AG04450 (cell line): ENCODE results near the gene FBXL7. TPM values are rescaled to one million over a fixed set of nuclear protein-coding genes. Genes with fewer than 3 reads are reported as not detected.

ENCODE experiments used
- CTCF ChIA-PET: fragments of 300-600, 350-600 bp; formaldehyde crosslinking; extraction: SDS; loops from one replicate; lab custom pipeline; 2022; ENCODE audit warnings: antibody characterized with exemption, inconsistent platforms; lab: Charles Lee
- POLR2A ChIA-PET: fragments of 350-600 bp; formaldehyde crosslinking; extraction: SDS; loops from one replicate; lab custom pipeline; 2021; ENCODE audit warnings: antibody characterized with exemption, inconsistent platforms; lab: Yijun Ruan, JAX
- DNase-seq: peaks from one replicate; pipeline ENCODE4 v3.0.0-alpha.2; 2011; ENCODE audit warnings: low read depth, low spot score
- H3K27ac ChIP-seq: one replicate; pipeline ENCODE4 v1.5.1; 2012; ENCODE audit warnings: low read depth, low read length, control low read depth
- H3K27me3 ChIP-seq: one replicate; pipeline ENCODE4 v1.6.0; 2012; ENCODE audit warnings: low read length; ENCODE audit not compliant: control insufficient read depth, insufficient read depth
- H3K4me3 ChIP-seq: 2 replicates; pipeline ENCODE4 v1.5.1; 2011; ENCODE audit warnings: mild to moderate bottlenecking, low read depth, low read length, control low read depth
- H3K9me3 ChIP-seq: 2 replicates; pipeline ENCODE4 v1.5.1; 2012; ENCODE audit warnings: low read length; ENCODE audit not compliant: control insufficient read depth, insufficient read depth
- polyA plus RNA-seq: library from polyadenylated mRNA; depleted of rRNA; stranded (reverse); fragments of >200 nt; gene quantifications from 2 replicates; pipeline ENCODE4 v1.2.3, GENCODE V29; 2011
- TF ChIP-seq, protein P1 (sequence below): IDR thresholded peaks from 2 replicates; pipeline ENCODE4 v1.5.1; 2011; ENCODE audit warnings: low read depth, low read length, control low read depth, inconsistent platforms

The FBXL7 gene
- polyA plus RNA-seq, 1 experiment, result 10.4 TPM

DNA sequence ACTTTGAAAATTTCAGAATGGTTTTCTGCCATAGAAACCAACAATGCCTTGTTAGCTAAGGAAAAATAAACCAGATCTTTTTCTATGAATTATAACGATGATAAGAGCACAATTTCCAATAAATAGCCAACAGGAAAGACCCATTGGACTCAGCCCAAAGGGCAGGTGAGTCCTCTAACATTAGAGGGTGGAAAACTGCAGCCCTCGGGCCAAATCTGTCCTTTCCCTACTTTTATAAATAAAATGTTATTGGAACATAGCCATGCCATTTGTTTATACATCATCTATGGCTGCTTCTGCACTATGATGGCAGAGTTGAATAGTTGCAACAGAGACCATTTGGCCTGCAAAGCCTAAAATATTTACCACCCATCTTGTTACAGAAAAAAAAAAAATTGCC, 296.1 kb downstream of the FBXL7 start:
- no peak overlapping the region for H3K4me3 ChIP-seq
- H3K9me3 ChIP-seq, result no peaks in the 10 kb centered on the region
- CTCF ChIA-PET, result interaction anchor here (1.0 to 2.4 kb wide), 4 partner anchors 19 to 199 kb away, joined by 3 to 6 read pairs (median 6); no protein-coding TSS in a partner anchor
- TF ChIP-seq, protein P1, sequence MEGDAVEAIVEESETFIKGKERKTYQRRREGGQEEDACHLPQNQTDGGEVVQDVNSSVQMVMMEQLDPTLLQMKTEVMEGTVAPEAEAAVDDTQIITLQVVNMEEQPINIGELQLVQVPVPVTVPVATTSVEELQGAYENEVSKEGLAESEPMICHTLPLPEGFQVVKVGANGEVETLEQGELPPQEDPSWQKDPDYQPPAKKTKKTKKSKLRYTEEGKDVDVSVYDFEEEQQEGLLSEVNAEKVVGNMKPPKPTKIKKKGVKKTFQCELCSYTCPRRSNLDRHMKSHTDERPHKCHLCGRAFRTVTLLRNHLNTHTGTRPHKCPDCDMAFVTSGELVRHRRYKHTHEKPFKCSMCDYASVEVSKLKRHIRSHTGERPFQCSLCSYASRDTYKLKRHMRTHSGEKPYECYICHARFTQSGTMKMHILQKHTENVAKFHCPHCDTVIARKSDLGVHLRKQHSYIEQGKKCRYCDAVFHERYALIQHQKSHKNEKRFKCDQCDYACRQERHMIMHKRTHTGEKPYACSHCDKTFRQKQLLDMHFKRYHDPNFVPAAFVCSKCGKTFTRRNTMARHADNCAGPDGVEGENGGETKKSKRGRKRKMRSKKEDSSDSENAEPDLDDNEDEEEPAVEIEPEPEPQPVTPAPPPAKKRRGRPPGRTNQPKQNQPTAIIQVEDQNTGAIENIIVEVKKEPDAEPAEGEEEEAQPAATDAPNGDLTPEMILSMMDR, result no peak
- DNase-seq, result no peak
- no peak overlapping the region for H3K27ac ChIP-seq
- no peaks in the 10 kb centered on the region for H3K27me3 ChIP-seq
- POLR2A ChIA-PET, result no interaction called here

DNA sequence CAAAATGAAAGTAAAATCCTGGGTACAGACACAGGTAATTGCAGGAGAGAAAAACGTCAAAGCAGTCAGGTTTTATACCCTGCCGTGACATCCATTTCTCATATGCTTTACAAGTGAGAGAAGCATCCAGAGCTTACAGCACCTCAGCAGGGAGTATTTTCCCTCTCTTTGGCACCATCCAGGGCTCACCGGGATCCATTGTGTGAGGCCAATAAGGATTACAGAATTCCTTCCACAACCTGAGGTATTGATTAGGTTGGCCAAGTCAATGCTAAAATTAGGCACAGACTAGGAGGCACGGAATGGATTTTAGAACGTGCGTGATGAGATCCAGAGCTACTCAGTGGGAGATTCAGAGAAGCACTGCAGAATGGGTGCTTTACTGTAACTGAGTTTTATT, 296.6 kb downstream of the FBXL7 start:
- no peaks in the 10 kb centered on the region for H3K27me3 ChIP-seq
- POLR2A ChIA-PET, result no interaction called here
- no peaks in the 10 kb centered on the region for H3K9me3 ChIP-seq
- H3K4me3 ChIP-seq, result no peak overlapping the region
- DNase-seq, result no peak
- H3K27ac ChIP-seq, result no peak overlapping the region
- CTCF ChIA-PET, result interaction anchor here (0.8 to 2.4 kb wide), 2 partner anchors 19 to 28 kb away, joined by 6 to 9 read pairs; no protein-coding TSS in a partner anchor
- TF ChIP-seq, protein P1, result no peak

DNA sequence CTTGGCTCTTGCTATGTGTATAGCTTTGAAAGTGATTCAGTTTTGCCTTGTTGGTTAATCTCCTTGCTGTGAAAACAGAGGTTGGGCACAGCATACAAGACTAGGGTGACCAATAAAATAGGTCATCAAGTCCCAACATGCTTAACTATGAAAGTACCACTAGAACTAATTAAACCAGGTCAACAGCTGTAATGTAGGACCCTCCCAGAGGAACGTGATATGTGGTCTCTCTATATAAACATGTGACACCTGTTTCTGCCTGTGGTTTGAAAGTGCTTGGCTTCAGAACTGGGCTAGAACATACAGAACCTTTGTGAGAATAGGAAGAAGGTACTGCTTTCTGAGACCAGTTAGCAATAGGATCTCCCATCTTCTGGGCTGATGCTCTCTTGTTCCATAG, 297.1 kb downstream of the FBXL7 start:
- TF ChIP-seq, protein P1, result no peak
- no peak overlapping the region for H3K27ac ChIP-seq
- no peak overlapping the region for H3K4me3 ChIP-seq
- H3K27me3 ChIP-seq, result no peaks in the 10 kb centered on the region
- DNase-seq, result no peak
- no peaks in the 10 kb centered on the region for H3K9me3 ChIP-seq
- ChIA-PET POLR2A (no interaction called here), CTCF (interaction anchor here (0.8 to 2.4 kb wide), 2 partner anchors 20 to 28 kb away, joined by 6 to 9 read pairs; no protein-coding TSS in a partner anchor)

DNA sequence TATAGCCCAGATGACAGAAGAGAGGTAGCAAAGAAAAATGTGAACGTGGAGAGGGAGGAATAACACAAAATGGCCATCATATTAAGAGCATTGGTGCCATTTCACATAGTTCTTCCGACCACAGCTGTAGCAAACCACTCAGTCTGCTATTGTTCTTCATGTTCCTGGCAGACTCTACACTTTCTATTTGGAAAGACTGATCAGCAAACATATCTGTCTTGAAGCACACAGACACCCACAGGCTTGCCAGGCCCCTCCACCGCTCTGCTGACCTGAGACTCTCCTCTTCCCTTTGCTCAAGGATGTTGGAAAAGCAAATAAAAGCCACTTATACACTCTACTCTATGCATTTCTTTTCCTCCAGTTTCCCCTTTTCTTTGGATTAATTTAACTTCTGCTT, 298.0 kb downstream of the FBXL7 start:
- CTCF ChIA-PET, result no interaction called here
- TF ChIP-seq, protein P1, result no peak
- Histone ChIP-seq H3K27me3 (no peaks in the 10 kb centered on the region), H3K27ac (no peak overlapping the region), H3K4me3 (no peak overlapping the region), H3K9me3 (no peaks in the 10 kb centered on the region)
- POLR2A ChIA-PET, result no interaction called here
- DNase-seq, result no peak

DNA sequence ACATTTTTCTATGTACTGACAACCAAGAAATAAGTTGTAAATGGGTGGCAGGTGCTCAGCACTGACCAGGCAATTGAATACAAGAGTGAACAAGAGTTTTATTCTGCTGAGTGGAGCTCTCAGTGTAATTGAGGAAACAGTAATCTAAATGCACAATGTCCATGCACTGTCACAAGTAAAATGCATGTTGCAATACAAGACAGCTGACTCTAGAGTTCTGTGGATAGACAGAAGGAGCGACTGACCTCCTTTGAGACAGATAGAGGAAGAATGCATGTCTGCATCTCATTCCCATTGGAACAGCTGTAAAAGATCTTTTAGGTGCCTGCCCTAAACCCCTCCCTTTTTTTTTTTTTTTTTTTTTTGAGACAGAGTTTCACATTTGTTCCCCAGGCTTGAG, 299.0 kb downstream of the FBXL7 start:
- CTCF ChIA-PET, result no interaction called here
- H3K27ac ChIP-seq, result no peak overlapping the region
- POLR2A ChIA-PET, result no interaction called here
- no peaks in the 10 kb centered on the region for H3K27me3 ChIP-seq
- H3K4me3 ChIP-seq, result no peak overlapping the region
- H3K9me3 ChIP-seq, result peaks cover under 1% of the 10 kb centered on the region; the same call in 1 of the 2 replicates
- no peak for DNase-seq
- TF ChIP-seq, protein P1, result no peak
